ENCODE results near the gene BAIAP3.

The BAIAP3 gene

GRCh38 chr16:1344499-1344898 is 11.1 kb downstream of the BAIAP3 start:
- H3K27ac ChIP-seq (ENCODE audit: low read length), result no peak overlapping the region

DNA sequence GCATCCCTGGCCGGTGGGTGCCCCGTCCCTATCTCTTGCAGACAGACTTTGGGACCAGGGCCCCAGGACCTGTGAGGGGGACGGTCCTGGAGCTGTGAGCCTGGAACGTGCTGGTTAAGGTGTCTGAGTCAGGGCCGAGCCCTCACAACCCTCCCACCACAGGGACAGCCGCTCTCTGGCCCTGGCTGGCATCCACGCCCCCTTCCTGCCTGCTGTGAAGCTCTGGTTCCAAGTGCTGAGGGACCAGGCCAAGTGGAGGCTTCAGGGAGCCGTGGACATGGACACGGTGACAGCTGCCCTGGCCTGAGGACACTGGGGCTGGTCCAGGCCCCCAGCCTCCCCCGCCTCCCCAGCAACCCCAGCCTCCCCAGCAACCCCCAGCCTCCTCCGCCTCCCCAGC is 11.6 kb downstream of the BAIAP3 start:
- Histone ChIP-seq H3K4me1 (ENCODE audit: control insufficient read depth, insufficient read depth, low read length) (peaks cover 11% of the 10 kb centered on the region), H3K27ac (ENCODE audit: low read length) (no peak overlapping the region), H3K4me3 (ENCODE audit: low read length in 2 of 2) (no peak overlapping the region), H3K36me3 (ENCODE audit: control insufficient read depth in 2 of 2, insufficient read depth in 2 of 2, low read length in 2 of 2) (peaks cover under 1 to 8% of the 10 kb centered on the region in 2 donors), H3K9me3 (ENCODE audit: control insufficient read depth in 2 of 2, low read length in 2 of 2) (no peaks in the 10 kb centered on the region), H3K27me3 (ENCODE audit: control insufficient read depth in 1 of 2, insufficient read depth in 2 of 2, low read length in 2 of 2) (peaks cover 0 to 2% of the 10 kb centered on the region in 2 donors), H3K9ac (ENCODE audit: low read length in 2 of 2) (no peak overlapping the region)

More at GRCh38 chr16:1344499-1344898, 11.1 kb downstream of the BAIAP3 start:
- Histone ChIP-seq H3K9me3 (ENCODE audit: control insufficient read depth in 2 of 2, low read length in 2 of 2) (no peaks in the 10 kb centered on the region), H3K36me3 (ENCODE audit: control insufficient read depth in 2 of 2, insufficient read depth in 2 of 2, low read length in 2 of 2) (peaks cover 0 to 6% of the 10 kb centered on the region in 2 donors), H3K27me3 (ENCODE audit: control insufficient read depth in 1 of 2, insufficient read depth in 2 of 2, low read length in 2 of 2) (peaks cover 0 to 2% of the 10 kb centered on the region in 2 donors), H3K4me1 (ENCODE audit: control insufficient read depth, insufficient read depth, low read length) (peaks cover 11% of the 10 kb centered on the region), H3K4me3 (ENCODE audit: low read length in 2 of 2) (no peak overlapping the region), H3K9ac (ENCODE audit: low read length in 2 of 2) (no peak overlapping the region)

- H3K4me3 ChIP-seq (ENCODE audit: low read length in 2 of 2), result no peak overlapping the region
- H3K4me1 ChIP-seq (ENCODE audit: control insufficient read depth, insufficient read depth, low read length), result peaks cover 18% of the 10 kb centered on the region
- no peak overlapping the region for H3K9ac ChIP-seq (ENCODE audit: low read length in 2 of 2)
- H3K27ac ChIP-seq (ENCODE audit: low read length), result no peak overlapping the region
- H3K36me3 ChIP-seq (ENCODE audit: control insufficient read depth in 2 of 2, insufficient read depth in 2 of 2, low read length in 2 of 2), result peaks cover 3 to 10% of the 10 kb centered on the region in 2 donors
- no peaks in the 10 kb centered on the region for H3K9me3 ChIP-seq (ENCODE audit: control insufficient read depth in 2 of 2, low read length in 2 of 2)
- H3K27me3 ChIP-seq (ENCODE audit: control insufficient read depth in 1 of 2, insufficient read depth in 2 of 2, low read length in 2 of 2), result peaks cover 0 to 2% of the 10 kb centered on the region in 2 donors
Measured at GRCh38 chr16:1345651-1346421, 12.4 kb downstream of the BAIAP3 start.

DNA sequence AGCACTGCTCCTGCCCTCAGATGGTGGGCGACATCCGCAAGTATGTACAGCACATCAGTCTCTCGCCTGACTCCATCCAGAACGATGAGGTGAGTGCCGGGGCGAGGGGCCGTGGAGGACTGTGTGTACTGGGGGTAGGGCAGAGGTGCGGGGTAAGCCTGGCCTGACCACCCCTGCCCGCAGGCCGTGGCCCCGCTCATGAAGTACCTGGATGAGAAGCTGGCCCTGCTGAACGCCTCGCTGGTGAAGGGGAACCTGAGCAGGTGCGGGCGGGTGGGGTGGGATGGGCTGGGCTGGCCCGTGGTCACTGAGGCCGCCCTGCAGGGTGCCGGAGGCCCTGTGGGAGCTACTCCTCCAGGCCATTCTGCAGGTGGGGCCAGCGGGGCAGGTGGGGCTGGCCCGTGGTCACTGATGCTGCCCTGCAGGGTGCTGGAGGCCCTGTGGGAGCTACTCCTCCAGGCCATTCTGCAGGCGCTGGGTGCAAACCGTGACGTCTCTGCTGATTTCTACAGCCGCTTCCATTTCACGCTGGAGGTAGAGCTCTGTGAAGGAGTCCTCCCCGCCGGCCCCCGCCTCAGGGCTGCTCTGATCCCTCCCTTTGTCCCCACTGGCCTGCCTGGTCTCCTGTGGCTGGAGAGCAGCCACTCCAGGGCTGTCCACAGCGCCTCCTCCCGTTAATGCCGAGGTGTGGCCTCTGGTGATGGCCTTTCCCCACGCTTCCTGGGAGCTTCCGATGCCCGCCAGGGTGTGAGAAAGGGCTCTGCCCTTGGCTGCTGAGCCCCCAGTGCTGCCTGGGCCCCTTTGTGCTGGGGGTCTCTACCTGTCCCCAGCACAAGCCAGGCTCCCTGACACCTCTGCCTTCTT is 13.2 kb downstream of the BAIAP3 start:
- peaks cover 0 to 2% of the 10 kb centered on the region in 2 donors for H3K27me3 ChIP-seq (ENCODE audit: control insufficient read depth in 1 of 2, insufficient read depth in 2 of 2, low read length in 2 of 2)
- peaks cover 3 to 10% of the 10 kb centered on the region in 2 donors for H3K36me3 ChIP-seq (ENCODE audit: control insufficient read depth in 2 of 2, insufficient read depth in 2 of 2, low read length in 2 of 2)
- H3K4me1 ChIP-seq (ENCODE audit: control insufficient read depth, insufficient read depth, low read length), result peaks cover 25% of the 10 kb centered on the region
- H3K27ac ChIP-seq (ENCODE audit: low read length), result no peak overlapping the region
- H3K9ac ChIP-seq (ENCODE audit: low read length in 2 of 2), result no peak overlapping the region
- no peaks in the 10 kb centered on the region for H3K9me3 ChIP-seq (ENCODE audit: control insufficient read depth in 2 of 2, low read length in 2 of 2)
- no peak overlapping the region for H3K4me3 ChIP-seq (ENCODE audit: low read length in 2 of 2)

DNA sequence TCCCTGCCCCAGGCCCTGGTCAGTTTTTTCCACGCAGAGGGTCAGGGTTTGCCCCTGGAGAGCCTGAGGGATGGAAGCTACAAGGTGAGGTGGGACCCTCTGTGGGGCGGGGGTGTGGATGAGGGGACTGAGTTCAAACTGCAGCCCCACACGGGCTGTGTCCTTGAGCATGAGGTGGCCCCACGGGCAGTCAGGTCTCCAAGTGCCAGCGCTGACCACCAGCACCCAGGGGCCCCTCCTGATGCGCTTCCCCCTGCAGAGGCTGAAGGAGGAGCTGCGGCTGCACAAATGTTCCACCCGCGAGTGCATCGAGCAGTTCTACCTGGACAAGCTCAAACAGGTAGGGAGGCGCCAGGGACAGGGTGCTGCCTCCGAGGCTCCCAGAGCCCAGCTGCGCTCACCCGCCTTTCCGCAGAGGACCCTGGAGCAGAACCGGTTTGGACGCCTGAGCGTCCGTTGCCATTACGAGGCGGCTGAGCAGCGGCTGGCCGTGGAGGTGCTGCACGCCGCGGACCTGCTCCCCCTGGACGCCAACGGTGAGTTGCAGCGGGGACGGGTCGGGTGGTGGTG is 13.9 kb downstream of the BAIAP3 start:
- Histone ChIP-seq H3K27me3 (ENCODE audit: control insufficient read depth in 1 of 2, insufficient read depth in 2 of 2, low read length in 2 of 2) (peaks cover 0 to 2% of the 10 kb centered on the region in 2 donors), H3K9me3 (ENCODE audit: control insufficient read depth in 2 of 2, low read length in 2 of 2) (no peaks in the 10 kb centered on the region), H3K36me3 (ENCODE audit: control insufficient read depth in 2 of 2, insufficient read depth in 2 of 2, low read length in 2 of 2) (peaks cover 3 to 10% of the 10 kb centered on the region in 2 donors), H3K4me3 (ENCODE audit: low read length in 2 of 2) (no peak overlapping the region), H3K27ac (ENCODE audit: low read length) (no peak overlapping the region), H3K9ac (ENCODE audit: low read length in 2 of 2) (no peak overlapping the region), H3K4me1 (ENCODE audit: control insufficient read depth, insufficient read depth, low read length) (peaks cover 24% of the 10 kb centered on the region)

- Histone ChIP-seq H3K9ac (ENCODE audit: low read length in 2 of 2) (no peak overlapping the region), H3K27ac (ENCODE audit: low read length) (no peak overlapping the region), H3K4me3 (ENCODE audit: low read length in 2 of 2) (no peak overlapping the region), H3K36me3 (ENCODE audit: control insufficient read depth in 2 of 2, insufficient read depth in 2 of 2, low read length in 2 of 2) (peaks cover 3 to 10% of the 10 kb centered on the region in 2 donors), H3K4me1 (ENCODE audit: control insufficient read depth, insufficient read depth, low read length) (peaks cover 25% of the 10 kb centered on the region), H3K27me3 (ENCODE audit: control insufficient read depth in 1 of 2, insufficient read depth in 2 of 2, low read length in 2 of 2) (no peaks in the 10 kb centered on the region), H3K9me3 (ENCODE audit: control insufficient read depth in 2 of 2, low read length in 2 of 2) (no peaks in the 10 kb centered on the region)
Measured at GRCh38 chr16:1347962-1348361, 14.5 kb downstream of the BAIAP3 start.

GRCh38 chr16:1348441-1348840 is 15.0 kb downstream of the BAIAP3 start:
- Histone ChIP-seq H3K9me3 (ENCODE audit: control insufficient read depth in 2 of 2, low read length in 2 of 2) (no peaks in the 10 kb centered on the region), H3K27ac (ENCODE audit: low read length) (no peak overlapping the region), H3K9ac (ENCODE audit: low read length in 2 of 2) (no peak overlapping the region), H3K36me3 (ENCODE audit: control insufficient read depth in 2 of 2, insufficient read depth in 2 of 2, low read length in 2 of 2) (peaks cover 3 to 10% of the 10 kb centered on the region in 2 donors), H3K4me1 (ENCODE audit: control insufficient read depth, insufficient read depth, low read length) (peaks cover 26% of the 10 kb centered on the region), H3K4me3 (ENCODE audit: low read length in 2 of 2) (no peak overlapping the region), H3K27me3 (ENCODE audit: control insufficient read depth in 1 of 2, insufficient read depth in 2 of 2, low read length in 2 of 2) (no peaks in the 10 kb centered on the region)

GRCh38 chr16:1348926-1349325 is 15.5 kb downstream of the BAIAP3 start:
- Histone ChIP-seq H3K4me1 (ENCODE audit: control insufficient read depth, insufficient read depth, low read length) (peaks cover 30% of the 10 kb centered on the region), H3K27me3 (ENCODE audit: control insufficient read depth in 1 of 2, insufficient read depth in 2 of 2, low read length in 2 of 2) (no peaks in the 10 kb centered on the region), H3K9ac (ENCODE audit: low read length in 2 of 2) (no peak overlapping the region), H3K4me3 (ENCODE audit: low read length in 2 of 2) (no peak overlapping the region), H3K36me3 (ENCODE audit: control insufficient read depth in 2 of 2, insufficient read depth in 2 of 2, low read length in 2 of 2) (peaks cover 3 to 10% of the 10 kb centered on the region in 2 donors), H3K27ac (ENCODE audit: low read length) (no peak overlapping the region), H3K9me3 (ENCODE audit: control insufficient read depth in 2 of 2, low read length in 2 of 2) (no peaks in the 10 kb centered on the region)

- Histone ChIP-seq H3K9me3 (ENCODE audit: control insufficient read depth in 2 of 2, low read length in 2 of 2) (no peaks in the 10 kb centered on the region), H3K27ac (ENCODE audit: low read length) (no peak overlapping the region), H3K4me1 (ENCODE audit: control insufficient read depth, insufficient read depth, low read length) (peaks cover 32% of the 10 kb centered on the region), H3K4me3 (ENCODE audit: low read length in 2 of 2) (no peak overlapping the region), H3K9ac (ENCODE audit: low read length in 2 of 2) (no peak overlapping the region), H3K27me3 (ENCODE audit: control insufficient read depth in 1 of 2, insufficient read depth in 2 of 2, low read length in 2 of 2) (no peaks in the 10 kb centered on the region), H3K36me3 (ENCODE audit: control insufficient read depth in 2 of 2, insufficient read depth in 2 of 2, low read length in 2 of 2) (peaks cover 3 to 10% of the 10 kb centered on the region in 2 donors)
Measured at GRCh38 chr16:1349351-1349750, 15.9 kb downstream of the BAIAP3 start.

- Histone ChIP-seq H3K9ac (ENCODE audit: low read length in 2 of 2) (no peak overlapping the region), H3K36me3 (ENCODE audit: control insufficient read depth in 2 of 2, insufficient read depth in 2 of 2, low read length in 2 of 2) (peaks cover 3 to 10% of the 10 kb centered on the region in 2 donors), H3K4me1 (ENCODE audit: control insufficient read depth, insufficient read depth, low read length) (peaks cover 32% of the 10 kb centered on the region), H3K9me3 (ENCODE audit: control insufficient read depth in 2 of 2, low read length in 2 of 2) (no peaks in the 10 kb centered on the region), H3K27ac (ENCODE audit: low read length) (no peak overlapping the region), H3K4me3 (ENCODE audit: low read length in 2 of 2) (no peak overlapping the region), H3K27me3 (ENCODE audit: control insufficient read depth in 1 of 2, insufficient read depth in 2 of 2, low read length in 2 of 2) (no peaks in the 10 kb centered on the region)
Measured at GRCh38 chr16:1349951-1350350, 16.5 kb downstream of the BAIAP3 start.
